T-helper 1 cell treated with Interleukin-12 subunit alpha and Interleukin-12 subunit beta and Interleukin-4 antibody, amounts not matched to agents 30 ng/mL and 1 ng/mL, for 36 hours (primary cell): ENCODE results near the gene DCST2. TPM values are rescaled to one million over a fixed set of nuclear protein-coding genes. Genes with fewer than 3 reads are reported as not detected.

Source experiments
- intact Hi-C: fragments of 100-400 bp; cut with micrococcal nuclease; formaldehyde crosslinking; loops from one replicate; pipeline ENCODE4 v1.15.1; 2024
- total RNA-seq: library from RNA; stranded (reverse); gene quantifications from 2 replicates; pipeline ENCODE4 v1.2.3, GENCODE V29; 2022

The DCST2 gene
- total RNA-seq, 1 donor from 2014 or later, result 0.29 TPM

- intact Hi-C loops, result no loop called here
Measured at GRCh38 chr1:155032886-155033285, 695 bp downstream of the DCST2 start.

GRCh38 chr1:155030899-155031298 is 2.7 kb downstream of the DCST2 start:
- intact Hi-C loops, result no loop called here

- intact Hi-C loops, result no loop called here
Measured at GRCh38 chr1:155030243-155030795, 3.3 kb downstream of the DCST2 start.

DNA sequence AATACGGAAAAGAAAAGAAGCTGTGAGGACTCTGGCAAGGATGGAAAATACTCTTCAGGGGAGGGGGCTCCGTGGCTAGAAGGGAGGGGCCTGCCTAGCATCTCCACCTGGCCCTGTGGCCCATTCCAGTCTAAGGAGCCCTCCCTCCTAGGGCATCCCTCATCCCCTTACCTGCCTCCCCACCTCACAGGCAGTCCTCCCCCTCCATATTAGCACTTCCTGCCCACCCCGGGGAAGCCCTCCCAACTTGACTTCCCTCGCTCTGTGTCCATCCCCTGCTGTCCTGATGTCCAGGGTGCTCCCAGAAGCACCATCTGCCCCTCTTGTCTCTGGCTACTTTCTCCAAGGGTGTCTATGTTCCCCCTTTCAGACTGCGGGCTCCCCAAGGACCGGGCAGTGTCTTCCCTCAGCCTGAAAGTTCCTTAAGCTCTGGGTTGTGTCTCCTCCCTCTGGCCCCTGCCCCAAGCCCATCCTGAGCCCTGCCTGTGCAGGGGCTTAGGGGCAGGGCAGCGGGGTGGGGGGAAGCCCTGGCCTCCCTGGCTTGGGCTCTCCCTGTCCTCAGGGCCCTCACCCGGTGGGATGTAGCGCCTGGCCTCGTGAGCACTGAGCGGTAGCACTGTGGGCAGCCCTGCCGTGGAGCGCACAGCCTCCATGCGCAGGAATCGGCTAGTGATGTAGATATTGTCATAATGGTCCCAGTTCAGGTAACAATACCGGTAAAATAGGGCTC is 3.9 kb downstream of the DCST2 start:
- intact Hi-C loops, result no loop called here

DNA sequence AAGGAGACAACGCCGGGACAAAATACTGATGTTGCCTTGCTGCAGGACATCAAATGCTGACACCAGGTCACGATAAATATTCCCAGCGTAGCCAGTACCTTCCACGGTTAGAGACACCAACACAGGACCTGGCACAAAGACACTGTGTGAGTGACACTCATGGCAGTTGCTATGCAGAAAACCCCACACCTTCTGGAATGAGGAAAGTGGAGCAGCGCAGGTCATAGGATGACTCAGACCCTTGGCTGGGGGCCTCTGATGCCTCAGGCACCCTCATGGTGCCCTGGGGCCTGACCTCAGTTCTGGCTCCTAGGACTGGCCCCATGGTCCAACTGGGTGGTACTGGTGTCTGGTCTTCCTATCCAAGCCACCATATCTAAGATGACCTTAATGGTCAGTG is 7.0 kb downstream of the DCST2 start:
- intact Hi-C loops, result no loop called here

DNA sequence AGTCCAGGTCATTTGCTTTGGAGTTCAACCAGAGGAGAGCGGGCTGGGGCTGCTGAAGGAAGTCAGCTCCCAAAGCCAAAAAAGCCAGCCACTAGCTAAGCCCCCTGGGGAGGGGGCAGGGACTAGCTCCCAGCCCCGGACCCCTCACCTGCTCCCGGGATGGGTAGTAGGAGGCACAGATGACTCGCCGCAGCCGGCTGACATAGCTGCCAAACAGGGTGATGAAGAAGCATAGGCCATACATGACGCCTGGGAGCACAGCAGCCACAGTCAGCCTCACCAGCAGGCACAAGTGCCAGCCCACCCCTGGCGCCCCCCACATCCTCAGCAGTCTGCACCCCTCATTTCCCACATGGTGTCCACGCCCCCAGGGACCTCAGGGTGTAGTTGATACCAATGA is 7.4 kb downstream of the DCST2 start:
- intact Hi-C loops, result no loop called here

GRCh38 chr1:155024315-155024714 is 9.3 kb downstream of the DCST2 start:
- intact Hi-C loops, result no loop called here

DNA sequence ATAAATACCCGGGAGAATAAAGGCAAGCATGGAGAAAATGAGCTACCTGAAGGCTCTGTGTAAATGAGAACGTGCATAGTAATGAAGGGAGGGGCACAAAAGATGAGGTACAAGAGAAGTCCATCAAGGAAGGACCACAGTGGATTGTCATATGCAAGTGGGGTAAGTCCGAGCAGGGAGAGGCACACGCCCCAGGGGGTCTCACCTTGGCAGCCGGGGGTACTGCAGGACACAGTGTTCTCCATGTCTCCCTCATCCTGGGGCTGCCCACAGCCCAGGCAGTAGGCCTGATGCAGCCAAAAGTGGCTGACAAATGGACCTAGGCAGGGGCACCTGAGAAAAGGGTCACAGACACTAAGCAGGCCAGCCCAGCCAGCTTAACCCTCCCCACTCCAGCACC is 10.0 kb downstream of the DCST2 start:
- intact Hi-C loops, result no loop called here

GRCh38 chr1:155022927-155023236 is 10.7 kb downstream of the DCST2 start:
- intact Hi-C loops, result no loop called here

DNA sequence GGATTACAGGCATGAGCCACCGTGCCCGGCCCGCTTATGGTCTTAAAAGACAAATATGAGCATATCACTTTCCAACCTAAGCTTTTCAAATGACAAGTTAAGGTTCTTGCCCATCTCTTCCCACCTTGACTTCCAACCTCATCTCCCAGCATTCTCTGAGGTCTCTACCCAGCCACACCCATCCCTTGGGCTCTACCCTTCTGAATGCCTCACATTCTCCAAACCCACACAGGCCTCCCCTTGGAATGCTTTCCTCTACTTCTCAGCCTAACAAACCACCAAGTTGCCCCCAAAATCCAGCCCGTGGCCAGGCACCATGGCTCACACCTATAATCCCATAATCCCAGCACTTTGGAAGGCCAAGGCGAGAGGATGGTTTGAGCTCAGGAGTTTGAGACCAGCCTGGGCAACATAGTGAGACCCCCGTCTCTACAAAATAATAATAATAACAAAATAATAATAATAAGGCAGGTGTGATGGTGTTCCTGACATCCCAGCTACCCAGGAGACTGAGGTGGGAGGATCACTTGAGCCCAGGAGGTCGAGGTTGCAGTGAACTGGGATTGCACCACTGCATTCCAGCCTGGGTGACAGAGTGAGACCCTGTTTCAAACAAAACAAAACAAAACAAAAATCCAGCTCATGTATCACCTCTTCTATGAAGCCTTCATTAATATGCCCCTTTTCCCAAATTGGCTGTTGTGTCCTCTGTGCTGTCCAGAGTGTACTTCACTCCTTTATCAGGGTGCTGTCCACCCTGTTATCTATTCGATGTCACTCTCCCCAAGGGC is 11.2 kb downstream of the DCST2 start:
- intact Hi-C loops, result no loop called here

- intact Hi-C loops, result no loop called here
Measured at GRCh38 chr1:155019377-155020245, 14.0 kb downstream of the DCST2 start.

GRCh38 chr1:155018617-155019348 is 14.8 kb downstream of the DCST2 start:
- intact Hi-C loops, result no loop called here

- intact Hi-C loops, result loop anchor here (1.0 to 2.0 kb wide), 6 partner anchors 12 to 459 kb away; partner anchors contain the start of genes CKS1B, FLAD1 and UBE2Q1
Measured at GRCh38 chr1:155017946-155018316, 15.7 kb downstream of the DCST2 start.

- intact Hi-C loops, result loop anchor here (1.0 to 2.0 kb wide), 6 partner anchors 11 to 458 kb away; partner anchors contain the start of genes CKS1B, FLAD1 and UBE2Q1
Measured at GRCh38 chr1:155017041-155017945, 16.3 kb downstream of the DCST2 start.

GRCh38 chr1:155016231-155016831 is 17.2 kb downstream of the DCST2 start:
- intact Hi-C loops, result loop anchor here (2.0 kb wide), 1 partner anchor 458 kb away; the partner anchor contains the start of gene UBE2Q1

GRCh38 chr1:155015527-155016230 is 17.9 kb downstream of the DCST2 start:
- intact Hi-C loops, result loop anchor here (2.0 kb wide), 1 partner anchor 457 kb away; the partner anchor contains the start of gene UBE2Q1

DNA sequence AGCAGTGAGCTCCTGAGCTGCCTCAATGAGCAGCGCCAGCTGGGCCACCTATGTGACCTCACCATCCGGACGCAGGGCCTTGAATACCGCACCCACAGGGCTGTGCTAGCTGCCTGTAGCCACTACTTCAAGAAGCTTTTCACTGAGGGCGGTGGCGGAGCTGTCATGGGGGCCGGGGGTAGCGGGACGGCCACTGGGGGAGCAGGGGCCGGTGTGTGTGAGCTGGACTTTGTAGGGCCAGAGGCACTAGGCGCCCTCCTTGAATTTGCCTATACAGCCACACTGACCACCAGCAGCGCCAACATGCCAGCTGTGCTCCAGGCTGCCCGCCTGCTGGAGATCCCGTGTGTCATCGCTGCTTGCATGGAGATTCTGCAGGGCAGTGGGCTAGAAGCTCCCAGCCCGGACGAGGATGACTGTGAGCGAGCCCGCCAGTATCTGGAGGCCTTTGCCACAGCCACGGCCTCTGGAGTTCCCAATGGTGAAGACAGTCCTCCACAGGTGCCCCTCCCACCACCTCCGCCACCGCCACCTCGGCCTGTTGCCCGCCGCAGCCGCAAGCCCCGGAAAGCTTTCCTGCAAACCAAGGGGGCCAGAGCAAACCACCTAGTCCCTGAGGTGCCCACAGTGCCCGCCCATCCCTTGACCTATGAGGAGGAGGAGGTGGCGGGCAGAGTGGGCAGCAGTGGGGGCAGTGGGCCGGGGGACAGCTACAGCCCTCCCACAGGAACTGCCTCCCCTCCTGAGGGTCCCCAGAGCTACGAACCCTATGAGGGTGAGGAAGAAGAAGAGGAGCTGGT is 18.7 kb downstream of the DCST2 start:
- intact Hi-C loops, result no loop called here

DNA sequence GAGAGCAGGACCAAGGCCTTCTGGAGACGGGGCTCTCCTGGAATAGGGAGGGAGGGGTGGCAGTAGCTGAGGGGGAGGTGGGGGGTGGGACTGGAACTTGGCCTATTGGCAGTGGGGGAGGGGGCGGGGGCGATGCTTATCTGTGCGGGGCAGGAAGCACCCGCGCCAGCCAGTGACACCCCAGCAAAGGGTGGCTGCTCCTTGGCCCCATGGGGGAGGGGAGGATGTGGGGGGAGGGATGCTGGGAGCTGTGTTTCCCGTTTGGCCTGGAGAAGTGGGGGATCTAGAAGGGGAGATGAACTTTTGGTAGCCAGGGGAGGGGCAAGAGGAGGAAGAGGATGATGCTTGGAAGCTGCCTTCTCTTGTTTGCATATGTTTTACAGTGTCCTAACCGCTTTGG is 19.9 kb downstream of the DCST2 start:
- intact Hi-C loops, result loop anchor here (2.0 kb wide), 1 partner anchor 37 kb away; the partner anchor contains the start of gene ADAM15
